Fibroblast of mammary gland (primary cell): ENCODE results near the gene GPALPP1.
"Not testable (repeated sequence)": the region's sequence is repeated elsewhere in the genome, so short reads cannot be mapped to it uniquely, and the experiment has no call there.

Experiments used
- DNase-seq: peaks from one replicate; pipeline ENCODE4 v3.0.0-alpha.2; 2010; ENCODE audit warnings: low read depth
- H3K4me3 ChIP-seq: 2 replicates; pipeline ENCODE4 v1.5.1; 2011; ENCODE audit warnings: low read depth, mild to moderate bottlenecking, low read length, moderate library complexity; ENCODE audit not compliant: control insufficient read depth
- TF ChIP-seq, protein P1 (sequence below): conservative IDR thresholded peaks from 2 replicates; pipeline ENCODE4 v1.5.1; 2011; ENCODE audit warnings: low read depth, low read length, inconsistent platforms; ENCODE audit not compliant: control insufficient read depth, insufficient read depth

Gene GPALPP1, protein sequence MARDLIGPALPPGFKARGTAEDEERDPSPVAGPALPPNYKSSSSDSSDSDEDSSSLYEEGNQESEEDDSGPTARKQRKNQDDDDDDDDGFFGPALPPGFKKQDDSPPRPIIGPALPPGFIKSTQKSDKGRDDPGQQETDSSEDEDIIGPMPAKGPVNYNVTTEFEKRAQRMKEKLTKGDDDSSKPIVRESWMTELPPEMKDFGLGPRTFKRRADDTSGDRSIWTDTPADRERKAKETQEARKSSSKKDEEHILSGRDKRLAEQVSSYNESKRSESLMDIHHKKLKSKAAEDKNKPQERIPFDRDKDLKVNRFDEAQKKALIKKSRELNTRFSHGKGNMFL

DNA sequence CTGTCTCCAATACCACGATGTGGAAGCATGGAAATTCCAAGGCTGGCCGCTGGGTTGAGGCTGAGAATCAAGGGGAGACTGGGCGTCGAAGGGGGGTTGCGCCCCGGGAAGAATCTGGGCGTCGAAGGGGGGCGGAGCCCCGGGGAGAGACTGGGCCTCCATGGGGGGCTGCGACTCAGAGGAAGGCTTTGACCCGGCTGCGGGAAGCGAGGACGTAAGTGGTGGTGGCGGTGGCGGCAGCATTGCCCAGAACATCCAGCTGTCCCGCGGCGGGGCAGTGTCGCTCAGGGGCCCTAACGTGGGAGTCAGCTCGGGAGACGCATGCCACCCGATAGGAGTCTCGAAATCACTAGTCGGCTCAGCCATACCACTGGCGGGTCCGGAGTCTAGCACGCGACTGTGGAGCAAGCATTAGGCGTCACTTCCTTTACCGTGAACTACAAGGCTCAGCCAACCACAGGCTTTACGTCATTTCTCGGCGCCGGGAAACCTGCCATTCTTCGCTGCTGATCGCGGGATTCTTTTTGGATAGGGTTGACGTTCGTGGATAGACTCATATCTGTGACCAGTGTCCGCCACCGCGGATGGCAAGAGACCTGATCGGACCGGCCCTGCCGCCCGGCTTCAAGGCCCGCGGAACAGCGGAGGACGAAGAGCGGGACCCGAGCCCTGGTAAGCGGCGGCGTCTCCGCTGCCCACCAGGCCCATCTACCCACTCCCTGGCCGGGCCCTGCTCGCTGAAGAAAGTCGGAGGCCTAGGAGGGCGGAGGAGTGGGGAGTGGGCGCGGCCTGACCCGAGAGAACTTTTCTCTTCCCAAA, at the start of gene GPALPP1, which contains the start of gene NUFIP1:
Gene GPALPP1 (plus strand): TSS at position 468 of the 819 bp plus-strand sequence. CDS start 117 bp downstream, at position 585.
Gene NUFIP1 (minus strand): TSS at position 401 of the 819 bp plus-strand sequence. CDS start 35 bp downstream, at position 366.
- TF ChIP-seq, protein P1, sequence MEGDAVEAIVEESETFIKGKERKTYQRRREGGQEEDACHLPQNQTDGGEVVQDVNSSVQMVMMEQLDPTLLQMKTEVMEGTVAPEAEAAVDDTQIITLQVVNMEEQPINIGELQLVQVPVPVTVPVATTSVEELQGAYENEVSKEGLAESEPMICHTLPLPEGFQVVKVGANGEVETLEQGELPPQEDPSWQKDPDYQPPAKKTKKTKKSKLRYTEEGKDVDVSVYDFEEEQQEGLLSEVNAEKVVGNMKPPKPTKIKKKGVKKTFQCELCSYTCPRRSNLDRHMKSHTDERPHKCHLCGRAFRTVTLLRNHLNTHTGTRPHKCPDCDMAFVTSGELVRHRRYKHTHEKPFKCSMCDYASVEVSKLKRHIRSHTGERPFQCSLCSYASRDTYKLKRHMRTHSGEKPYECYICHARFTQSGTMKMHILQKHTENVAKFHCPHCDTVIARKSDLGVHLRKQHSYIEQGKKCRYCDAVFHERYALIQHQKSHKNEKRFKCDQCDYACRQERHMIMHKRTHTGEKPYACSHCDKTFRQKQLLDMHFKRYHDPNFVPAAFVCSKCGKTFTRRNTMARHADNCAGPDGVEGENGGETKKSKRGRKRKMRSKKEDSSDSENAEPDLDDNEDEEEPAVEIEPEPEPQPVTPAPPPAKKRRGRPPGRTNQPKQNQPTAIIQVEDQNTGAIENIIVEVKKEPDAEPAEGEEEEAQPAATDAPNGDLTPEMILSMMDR = no peak
- DNase-seq = peak; percentile 94

DNA sequence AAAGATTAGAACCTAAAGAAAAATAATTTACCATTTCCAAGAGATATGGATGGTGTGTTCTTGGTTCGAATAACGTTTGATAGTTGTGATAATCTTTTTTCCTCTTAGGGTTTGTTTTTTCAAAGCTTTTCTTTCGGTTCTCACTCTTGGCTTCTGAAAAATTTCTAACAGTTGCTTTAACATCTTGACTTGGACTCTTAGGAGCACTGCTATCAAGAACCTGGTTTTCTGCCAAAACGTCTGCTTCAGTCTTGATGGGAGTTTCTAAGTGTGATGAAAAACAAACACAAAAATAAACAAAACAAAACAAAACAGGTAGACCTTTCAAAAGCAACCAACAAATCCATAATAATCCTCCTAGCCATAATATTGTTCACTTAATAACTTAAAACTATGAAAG, 45.9 kb upstream of the GPALPP1 start:
- not testable (repeated sequence) for DNase-seq, H3K4me3 ChIP-seq

More for the DNA sequence above, at the start of gene GPALPP1, which contains the start of gene NUFIP1:
- H3K4me3 ChIP-seq = peak within 1 kb of the TSS; percentile 97

DNA sequence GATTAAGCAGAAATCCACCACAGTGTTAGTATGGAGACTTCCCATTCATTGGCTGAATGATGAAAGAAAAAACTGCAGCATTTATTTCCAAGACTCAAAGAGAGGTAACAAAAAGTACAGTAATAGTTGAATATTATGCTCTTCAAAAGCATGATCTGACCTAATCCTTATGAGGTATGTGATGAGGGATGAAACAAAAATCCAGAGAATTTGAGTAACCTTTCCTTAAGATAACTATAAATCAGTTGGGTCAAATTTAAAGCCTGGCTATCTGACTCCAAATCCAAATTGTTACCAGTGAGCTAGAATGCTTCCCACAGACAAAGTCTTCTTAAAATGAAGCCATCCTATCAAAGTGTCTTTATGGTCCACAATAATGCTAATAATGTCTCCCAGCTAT, 38.2 kb upstream of the GPALPP1 start:
- TF ChIP-seq, protein P1 = no peak
- no peak overlapping the region for H3K4me3 ChIP-seq
- DNase-seq = no peak

DNA sequence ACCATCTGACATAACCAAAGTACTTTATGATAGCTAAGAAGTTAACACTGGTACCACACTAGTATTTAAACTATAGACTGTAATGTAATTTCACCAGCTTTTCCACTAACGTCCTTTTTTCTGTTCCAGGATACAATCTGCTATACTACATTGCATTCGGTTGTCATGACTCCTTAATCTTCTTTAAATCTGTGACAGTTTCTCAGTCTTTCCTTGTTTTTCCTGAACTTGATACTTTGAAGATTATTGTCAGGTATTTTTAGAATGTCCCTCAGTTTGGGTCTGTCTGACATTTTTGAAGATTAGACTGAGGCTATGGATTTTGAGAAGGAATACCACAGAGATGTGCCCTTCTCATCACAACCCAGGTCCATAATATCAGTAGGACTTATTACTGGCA, 36.7 kb upstream of the GPALPP1 start:
- no peak overlapping the region for H3K4me3 ChIP-seq
- TF ChIP-seq, protein P1 = no peak
- no peak for DNase-seq

DNA sequence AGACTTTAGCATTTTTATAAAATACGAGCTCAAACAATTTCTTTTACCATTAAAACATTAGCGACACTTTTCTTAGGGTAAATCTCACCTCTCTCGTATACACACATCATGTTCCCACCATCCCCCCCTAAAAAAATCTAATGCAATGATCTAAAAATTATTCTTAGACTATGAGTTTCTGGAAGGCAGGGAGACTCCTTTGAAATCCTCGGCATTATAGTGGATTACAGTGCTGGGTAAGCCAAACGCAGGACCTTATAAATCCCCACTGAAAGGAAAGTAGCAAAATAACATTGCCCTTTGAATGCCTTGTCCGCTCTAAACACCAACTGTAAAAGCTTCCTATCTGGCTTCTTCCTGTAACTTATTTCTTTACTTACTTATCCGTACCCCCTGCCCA, 35.1 kb upstream of the GPALPP1 start:
- TF ChIP-seq, protein P1 = no peak
- DNase-seq = no peak

DNA sequence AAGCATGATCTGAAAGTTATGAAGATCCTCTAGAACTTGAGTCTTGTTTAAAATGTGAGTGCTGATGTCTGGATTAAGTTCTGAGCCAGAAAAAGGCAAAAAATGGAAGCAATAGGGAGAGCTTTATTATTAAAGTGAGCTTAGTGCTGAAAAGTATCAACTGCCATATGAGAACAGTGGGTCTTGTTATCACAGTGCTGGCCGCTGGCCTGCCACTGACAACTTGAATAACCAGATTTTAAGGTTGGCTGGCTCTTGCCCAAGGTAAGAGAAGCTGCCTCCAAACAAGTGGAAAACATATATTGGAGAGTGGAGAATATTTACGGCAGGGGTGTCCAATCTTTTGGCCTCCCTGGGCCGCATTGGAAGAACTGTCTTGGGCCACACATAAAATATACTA, 33.9 kb upstream of the GPALPP1 start:
- no peak overlapping the region for H3K4me3 ChIP-seq
- no peak for DNase-seq
- TF ChIP-seq, protein P1 = no peak

More for the DNA sequence above, 35.1 kb upstream of the GPALPP1 start:
- H3K4me3 ChIP-seq = no peak overlapping the region

DNA sequence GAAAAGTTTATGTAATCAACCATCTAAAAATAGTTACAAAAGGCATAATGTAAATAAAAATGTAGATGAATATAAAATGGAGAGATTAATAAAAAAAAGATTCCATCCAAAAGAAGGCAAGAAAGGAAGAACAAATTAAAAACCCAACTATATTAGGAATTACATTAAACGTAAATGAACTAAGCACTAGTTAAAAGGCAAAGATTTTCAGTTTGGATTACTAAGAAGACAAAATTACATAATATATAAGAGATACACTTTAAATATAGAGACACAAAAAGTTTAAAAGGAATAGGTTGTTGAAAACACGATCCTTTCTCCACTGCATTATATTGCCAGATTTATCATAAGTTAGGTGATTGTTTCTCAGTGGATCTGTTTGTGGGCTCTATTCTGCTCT, 27.3 kb upstream of the GPALPP1 start:
- TF ChIP-seq, protein P1 = no peak
- no peak for DNase-seq
- H3K4me3 ChIP-seq = no peak overlapping the region
